GM15510 (cell line): Measurements from ENCODE around the gene RASEF.

Source experiments
- POLR2A ChIP-seq: IDR thresholded peaks from 3 replicates; pipeline ENCODE4 v1.6.1; 2011; ENCODE audit warnings: borderline replicate concordance; ENCODE audit not compliant: insufficient read length; ENCODE audit errors: extremely low read depth

RASEF gene

DNA sequence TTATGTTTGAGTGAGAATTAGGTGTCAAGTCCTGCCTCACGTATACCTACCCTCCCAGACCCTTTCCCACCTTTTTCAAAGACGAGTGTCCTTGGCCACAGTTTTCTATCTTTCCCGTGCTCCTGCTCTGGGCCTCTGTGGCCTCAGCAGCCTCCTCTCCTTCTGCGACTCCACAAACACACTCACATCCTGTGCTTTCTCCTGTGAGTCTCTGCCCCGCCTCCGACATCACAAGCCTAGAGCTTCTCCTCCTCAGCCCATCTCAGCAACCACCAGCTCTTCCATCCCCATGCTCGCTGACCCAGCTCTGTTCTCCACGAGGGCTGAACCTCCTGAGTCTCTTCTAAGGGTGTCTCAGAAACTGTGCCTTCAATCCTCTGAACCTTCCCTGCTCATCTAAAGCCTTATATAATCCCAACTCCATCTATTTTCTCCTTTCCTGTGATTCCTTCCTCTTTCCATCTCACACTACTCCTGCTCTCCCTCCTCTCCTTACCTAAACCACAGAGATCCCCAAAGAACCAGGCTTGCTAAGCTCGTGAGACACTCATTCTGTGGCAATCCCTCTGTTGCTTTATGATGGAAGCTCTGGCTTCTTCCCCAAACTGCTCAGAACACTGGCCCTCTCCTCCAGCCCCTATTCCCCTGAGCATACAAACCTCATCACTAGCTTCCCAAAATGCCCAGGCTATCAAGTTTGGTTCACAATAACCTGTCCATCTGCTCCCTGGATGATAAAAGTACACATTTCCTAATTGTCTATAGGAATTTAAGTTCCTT, 55.2 kb downstream of the RASEF start:
- no peak for TF ChIP-seq POLR2A

- no peak for TF ChIP-seq POLR2A
Observed at GRCh38 chr9:83006378-83006777, 56.6 kb downstream of the RASEF start.

DNA sequence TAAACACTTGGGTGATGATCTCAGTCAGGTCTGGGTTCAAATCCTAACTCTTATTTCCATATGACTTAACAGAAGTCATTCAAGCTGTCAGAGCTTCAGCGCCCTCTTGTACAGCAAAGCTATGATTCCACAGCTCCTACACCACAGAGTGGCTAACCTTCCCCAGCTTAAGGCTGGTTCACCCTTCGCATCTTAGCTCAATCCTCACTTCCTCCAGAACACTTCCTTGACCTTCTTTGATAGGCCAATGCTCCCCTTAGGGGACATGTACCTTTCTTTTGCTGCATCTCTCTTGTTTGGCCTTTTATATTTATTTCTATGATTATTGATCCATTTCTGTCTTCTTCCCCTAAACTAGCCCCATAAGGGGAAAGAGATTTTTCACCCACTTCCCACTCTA, 57.0 kb downstream of the RASEF start:
- TF ChIP-seq POLR2A: no peak

DNA sequence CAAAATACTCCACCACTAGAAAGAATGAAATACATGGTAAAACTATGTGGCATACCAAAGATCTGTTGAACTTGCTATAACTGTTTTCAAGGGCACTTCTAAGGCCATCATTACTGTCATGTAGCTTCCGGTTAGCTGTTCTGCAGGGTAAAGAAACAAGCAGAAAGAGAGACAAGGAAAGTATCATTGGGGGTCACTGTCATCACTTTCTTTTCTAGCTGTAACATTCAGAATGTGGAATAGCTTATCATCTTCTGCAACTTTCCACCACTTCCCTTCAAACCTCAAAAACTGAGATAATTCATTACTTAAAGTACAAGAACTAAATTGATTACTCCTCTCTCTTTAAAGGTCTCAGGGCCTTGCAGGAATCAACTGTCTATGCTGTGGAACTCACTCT, 57.6 kb downstream of the RASEF start:
- no peak for TF ChIP-seq POLR2A

GRCh38 chr9:83002329-83002728, 60.6 kb downstream of the RASEF start:
- no peak for TF ChIP-seq POLR2A

DNA sequence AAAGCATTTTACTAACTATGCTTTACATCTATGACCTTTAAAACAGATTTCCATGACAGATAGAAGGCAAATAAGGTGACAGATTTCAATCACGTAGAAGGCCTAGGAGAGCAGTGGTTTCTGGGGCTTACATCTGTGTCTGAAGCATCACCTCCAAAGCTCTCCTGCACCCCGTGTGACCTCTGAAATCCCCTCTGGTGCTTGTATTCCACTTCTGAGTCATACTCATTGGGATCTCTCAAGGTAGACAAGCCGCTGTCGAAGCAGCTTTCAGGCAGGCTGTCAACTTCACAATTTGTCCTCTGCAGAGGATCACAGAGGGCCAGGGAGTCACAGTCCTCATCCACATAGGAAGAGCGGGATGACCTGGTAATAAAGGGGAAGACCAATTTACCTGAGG, 62.2 kb downstream of the RASEF start:
- TF ChIP-seq POLR2A: no peak

DNA sequence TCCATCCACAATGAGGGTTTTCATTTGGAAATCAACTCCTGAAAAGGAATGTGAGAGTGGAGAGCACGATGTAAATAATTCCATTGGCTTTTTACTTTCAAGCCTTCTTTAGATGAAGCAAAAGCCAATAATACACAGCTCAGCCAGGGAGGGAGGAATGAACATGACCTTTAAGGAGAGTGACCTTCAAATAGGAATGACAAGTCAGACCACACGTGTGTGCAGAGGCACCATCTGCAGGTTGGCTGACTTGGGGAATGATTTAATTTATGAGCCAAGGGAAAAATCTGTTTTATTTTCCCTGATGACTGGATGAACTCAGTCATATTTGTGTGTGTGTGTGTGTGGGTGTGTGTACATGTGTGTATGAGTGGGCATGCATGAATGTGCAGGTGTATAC, 64.5 kb downstream of the RASEF start:
- TF ChIP-seq POLR2A: no peak

DNA sequence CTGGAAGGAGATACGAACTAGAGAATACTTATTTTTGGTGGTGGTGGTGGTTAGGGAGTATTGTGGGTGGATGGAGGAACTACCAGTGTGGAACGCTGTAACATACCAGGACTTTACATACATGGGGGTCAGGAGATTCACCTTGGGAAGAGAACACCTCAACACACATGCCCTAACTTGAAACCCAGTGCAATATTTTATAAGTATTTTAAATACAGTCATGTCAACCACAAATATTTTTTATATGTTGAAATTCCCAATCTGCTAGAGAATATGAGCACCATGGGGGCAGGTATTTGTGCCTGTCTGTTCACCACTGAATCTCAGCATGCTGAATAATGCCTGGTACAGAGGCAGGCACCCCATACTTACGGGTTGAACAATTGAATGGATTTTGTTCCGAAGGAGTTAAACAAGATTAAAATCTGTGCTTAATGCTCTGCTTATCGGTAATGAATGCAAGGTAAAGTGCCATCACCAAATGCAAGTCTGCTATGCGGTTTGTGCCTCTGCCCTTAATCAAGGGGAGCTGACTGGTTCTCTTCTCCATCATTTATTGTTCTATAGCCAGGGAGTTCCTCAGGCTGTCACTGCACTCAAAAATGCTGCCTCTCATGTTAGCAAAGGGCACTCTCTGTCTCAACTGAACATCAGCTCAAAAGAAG, 65.3 kb downstream of the RASEF start:
- no peak for TF ChIP-seq POLR2A

DNA sequence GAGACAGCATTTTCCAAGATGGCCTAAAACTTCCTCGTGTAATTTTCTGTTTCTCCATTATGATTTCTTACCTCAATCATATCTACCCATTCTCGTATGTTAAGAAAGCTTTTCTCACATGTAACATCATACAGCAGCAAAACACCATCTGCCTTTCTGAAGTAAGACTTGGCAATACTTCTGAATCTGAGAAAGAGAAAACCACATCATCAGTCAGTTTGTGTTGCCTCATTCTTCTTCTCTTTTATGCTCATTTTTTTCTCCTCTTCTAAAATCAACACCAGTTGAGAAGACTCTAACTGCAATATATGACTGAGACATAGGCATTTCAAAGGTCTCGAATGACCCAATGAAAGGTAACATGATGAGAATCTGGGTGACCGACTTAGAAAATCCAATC, 66.0 kb downstream of the RASEF start:
- TF ChIP-seq POLR2A: no peak

DNA sequence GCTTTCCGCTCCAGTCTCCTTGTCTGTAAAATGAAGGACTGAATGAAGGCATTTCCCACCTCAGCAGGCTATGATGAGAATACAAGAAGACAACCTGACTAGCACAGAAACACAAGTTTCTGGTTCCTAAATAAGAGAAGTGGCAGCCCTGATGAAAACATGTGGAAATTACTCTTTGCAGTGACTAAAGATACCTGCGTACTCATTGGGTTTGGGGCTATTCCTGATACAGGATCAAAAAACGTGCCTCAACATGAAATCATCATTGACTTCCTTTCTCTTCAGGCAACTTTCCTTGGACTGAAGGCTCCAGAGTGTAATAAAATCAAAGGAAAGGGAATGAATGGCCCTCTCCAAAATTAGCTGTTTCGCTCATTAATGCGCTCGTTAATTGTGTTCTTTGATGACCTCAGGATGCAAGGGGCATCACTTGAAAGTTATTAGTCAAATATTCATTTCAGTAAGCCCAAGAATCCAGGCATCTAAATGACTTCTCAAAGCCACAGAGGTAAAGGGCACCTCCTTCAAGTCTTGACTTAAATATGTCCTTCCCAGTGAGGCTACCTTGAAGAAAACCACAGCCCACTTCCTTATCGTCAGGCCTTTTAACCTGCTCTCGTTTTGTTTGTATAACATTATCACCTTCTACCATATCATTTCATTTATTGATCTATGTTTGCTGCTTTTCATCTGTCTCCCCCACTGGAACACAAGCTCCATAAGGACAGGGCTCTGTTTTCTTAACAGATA, 68.9 kb downstream of the RASEF start:
- TF ChIP-seq POLR2A: no peak

DNA sequence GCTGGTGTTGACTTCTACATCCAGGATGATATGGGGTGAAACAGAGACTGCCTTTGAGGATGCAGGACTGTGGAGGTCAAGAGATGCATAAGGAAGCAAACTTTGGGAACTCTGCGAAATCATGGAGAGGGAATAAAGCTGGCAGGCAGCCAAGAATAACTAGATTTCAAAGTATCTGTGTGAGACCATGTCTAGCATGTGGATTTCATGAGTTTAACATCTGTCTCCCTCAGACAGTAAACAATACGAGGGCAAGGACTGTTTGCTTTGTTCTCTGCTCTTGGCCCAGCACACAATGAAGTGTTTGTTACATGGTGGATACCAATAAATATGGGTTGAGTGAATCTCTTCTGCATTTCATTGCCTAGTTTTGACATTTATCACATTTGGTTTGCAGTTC, 71.3 kb downstream of the RASEF start:
- TF ChIP-seq POLR2A: no peak

DNA sequence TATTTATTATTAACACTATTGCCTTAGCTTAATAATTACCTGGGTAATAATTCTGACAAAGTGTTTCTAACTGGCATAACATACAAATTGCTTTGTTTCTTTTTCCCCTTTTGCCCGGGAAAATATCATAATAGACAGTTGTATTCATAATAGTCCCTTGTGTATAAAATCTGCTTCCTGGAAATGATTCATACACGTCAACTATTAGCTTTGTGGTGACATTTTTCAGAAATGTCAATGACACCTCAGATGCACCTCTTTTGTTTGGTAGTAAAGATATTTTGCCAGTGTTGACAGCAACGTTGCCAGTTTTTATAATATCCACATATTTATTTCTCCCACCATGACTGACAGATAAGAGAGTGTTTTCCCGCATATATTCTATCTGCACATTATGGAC, 73.0 kb downstream of the RASEF start:
- no peak for TF ChIP-seq POLR2A

GRCh38 chr9:82988488-82988887, 74.5 kb downstream of the RASEF start:
- no peak for TF ChIP-seq POLR2A

- no peak for TF ChIP-seq POLR2A
Observed at GRCh38 chr9:82987370-82988189, 75.4 kb downstream of the RASEF start.

GRCh38 chr9:82981552-82981951, 81.4 kb downstream of the RASEF start:
- TF ChIP-seq POLR2A: no peak
